ENCODE results near the gene LRRC18. TPM values are rescaled to one million over a fixed set of nuclear protein-coding genes. Genes with fewer than 3 reads are reported as not detected.

The LRRC18 gene
- total RNA-seq, result 3.3 TPM
- long read RNA-seq, partial matches to known transcripts, result 0 of 2 reads
- long read RNA-seq, other reads (novel, unspliced or antisense), result 2 of 2 reads

DNA sequence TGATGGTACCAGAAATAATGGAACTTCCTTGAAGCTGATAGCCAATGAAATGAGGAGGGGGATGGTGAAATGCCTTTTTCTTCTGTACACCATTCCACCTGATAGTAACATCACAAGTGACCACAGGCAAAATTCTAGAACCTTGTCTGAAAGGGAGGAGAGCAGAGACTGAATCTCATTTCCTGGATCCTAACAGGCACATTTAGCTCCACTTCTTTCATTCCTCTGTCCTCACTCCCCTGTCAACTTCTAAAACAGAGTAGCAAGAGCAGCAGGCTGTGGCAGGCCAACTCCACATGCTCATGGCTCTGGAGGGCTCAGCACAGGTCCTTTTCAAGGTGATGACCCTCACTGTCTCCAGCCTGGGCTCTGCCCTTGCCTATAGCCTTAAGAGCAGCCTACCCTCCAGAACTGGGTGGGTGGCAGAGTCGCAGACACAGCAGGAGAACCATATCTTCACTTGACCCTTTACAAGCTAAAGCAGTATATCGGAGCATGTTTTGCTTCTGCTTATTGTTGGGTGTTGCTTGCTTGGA is at the start of gene LRRC18:
LRRC18 (minus strand) TSS at position 51 of the 536 bp plus-strand sequence. CDS start 25,685 bp downstream, outside the sequence.
- Histone ChIP-seq H3K36me3 (no peaks in the 10 kb centered on the region), H3K27ac (no peak within 1 kb of the TSS), H3K27me3 (ENCODE audit: low read depth) (no peaks in the 10 kb centered on the region), H3K4me3 (no peak within 1 kb of the TSS), H3K4me1 (no peaks in the 10 kb centered on the region), H3K9me3 (no peaks in the 10 kb centered on the region)
- intact Hi-C loops (cut with DNase I), result no loop called here
- no peak for TF ChIP-seq CTCF (IDR thresholded peaks at IDR 0.05)
- no peak for ATAC-seq
- no peak for DNase-seq

DNA sequence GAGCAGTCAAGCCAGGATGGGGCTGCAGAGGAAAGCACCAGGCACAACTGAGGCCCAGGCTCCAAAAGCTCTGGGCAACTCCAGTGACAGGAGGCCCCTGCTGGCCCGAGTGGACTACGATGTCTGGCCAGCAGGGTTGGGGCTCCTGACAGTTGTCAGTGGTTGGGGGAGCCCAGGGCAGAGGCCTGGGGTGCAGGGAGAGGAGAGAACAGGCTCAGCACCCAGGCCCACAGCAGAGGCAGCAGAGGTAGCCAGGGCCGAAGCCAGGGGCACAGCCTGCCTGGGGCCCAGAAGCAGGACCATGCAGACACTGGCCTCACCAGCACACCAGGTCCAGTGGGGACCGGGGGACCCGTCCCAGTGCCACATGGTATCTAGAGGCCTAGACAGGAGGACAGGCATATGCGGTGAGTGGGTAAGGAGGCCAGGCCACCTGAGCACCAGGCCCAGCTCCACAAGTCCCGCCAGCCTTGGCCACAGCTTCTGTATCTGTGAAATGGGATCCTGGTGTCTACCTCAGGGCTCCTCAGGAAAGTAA is 46.0 kb upstream of the LRRC18 start:
- peaks cover 11% of the 10 kb centered on the region for H3K4me1 ChIP-seq
- no peak for DNase-seq
- H3K36me3 ChIP-seq, result no peaks in the 10 kb centered on the region
- TF ChIP-seq CTCF (IDR thresholded peaks at IDR 0.05), result no peak
- H3K4me3 ChIP-seq, result no peak overlapping the region
- intact Hi-C loops (cut with DNase I), result no loop called here
- H3K9me3 ChIP-seq, result no peaks in the 10 kb centered on the region
- H3K27ac ChIP-seq, result no peak overlapping the region
- ATAC-seq, result no peak
- no peaks in the 10 kb centered on the region for H3K27me3 ChIP-seq (ENCODE audit: low read depth)

DNA sequence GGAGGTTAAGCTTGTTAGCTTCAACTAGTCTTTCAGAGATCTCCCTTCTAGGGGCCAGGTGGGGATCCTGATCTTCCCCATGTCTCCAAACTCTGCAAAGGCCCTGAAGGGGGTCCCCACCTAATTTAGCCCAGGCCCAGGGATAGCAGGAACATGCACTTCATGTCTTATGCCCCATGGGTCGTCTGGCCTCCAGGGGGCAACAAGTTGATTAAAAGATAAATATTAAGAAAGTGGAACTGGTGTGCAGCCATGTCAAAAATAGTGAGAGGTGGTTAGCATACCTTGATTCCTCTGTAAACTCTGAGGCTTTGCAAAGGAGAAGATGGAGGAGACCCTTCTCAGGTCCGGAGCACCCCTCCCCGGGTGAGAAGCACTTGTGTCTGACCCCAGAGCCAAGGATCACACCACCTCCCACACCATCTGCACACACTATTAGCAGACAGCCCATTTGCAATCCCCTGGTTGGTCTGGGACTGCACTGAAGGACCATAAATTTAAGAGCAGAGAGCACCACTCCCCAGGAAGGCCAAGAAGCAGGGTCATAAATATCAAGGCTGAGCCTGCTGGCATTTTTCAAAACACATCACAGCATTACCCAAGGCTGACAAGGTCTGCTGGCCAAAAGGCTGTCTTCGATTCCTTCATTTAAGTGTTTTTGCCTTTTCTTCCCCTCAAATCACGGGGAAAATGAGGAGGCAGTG is 44.2 kb upstream of the LRRC18 start:
- peaks cover 11% of the 10 kb centered on the region for H3K4me1 ChIP-seq
- H3K27ac ChIP-seq, result no peak overlapping the region
- DNase-seq (no peak), ATAC-seq (no peak)
- intact Hi-C loops (cut with DNase I), result no loop called here
- H3K4me3 ChIP-seq, result no peak overlapping the region
- TF ChIP-seq CTCF (IDR thresholded peaks at IDR 0.05), result no peak
- no peaks in the 10 kb centered on the region for H3K9me3 ChIP-seq
- no peaks in the 10 kb centered on the region for H3K27me3 ChIP-seq (ENCODE audit: low read depth)
- no peaks in the 10 kb centered on the region for H3K36me3 ChIP-seq

GRCh38 chr10:48982584-48982983 is 42.9 kb upstream of the LRRC18 start:
- Histone ChIP-seq H3K4me3 (no peak overlapping the region), H3K27ac (no peak overlapping the region), H3K4me1 (peaks cover 11% of the 10 kb centered on the region), H3K9me3 (no peaks in the 10 kb centered on the region), H3K36me3 (no peaks in the 10 kb centered on the region), H3K27me3 (ENCODE audit: low read depth) (no peaks in the 10 kb centered on the region)
- TF ChIP-seq CTCF (IDR thresholded peaks at IDR 0.05), result no peak
- intact Hi-C loops (cut with DNase I), result no loop called here
- DNase-seq, result no peak
- ATAC-seq, result no peak

DNA sequence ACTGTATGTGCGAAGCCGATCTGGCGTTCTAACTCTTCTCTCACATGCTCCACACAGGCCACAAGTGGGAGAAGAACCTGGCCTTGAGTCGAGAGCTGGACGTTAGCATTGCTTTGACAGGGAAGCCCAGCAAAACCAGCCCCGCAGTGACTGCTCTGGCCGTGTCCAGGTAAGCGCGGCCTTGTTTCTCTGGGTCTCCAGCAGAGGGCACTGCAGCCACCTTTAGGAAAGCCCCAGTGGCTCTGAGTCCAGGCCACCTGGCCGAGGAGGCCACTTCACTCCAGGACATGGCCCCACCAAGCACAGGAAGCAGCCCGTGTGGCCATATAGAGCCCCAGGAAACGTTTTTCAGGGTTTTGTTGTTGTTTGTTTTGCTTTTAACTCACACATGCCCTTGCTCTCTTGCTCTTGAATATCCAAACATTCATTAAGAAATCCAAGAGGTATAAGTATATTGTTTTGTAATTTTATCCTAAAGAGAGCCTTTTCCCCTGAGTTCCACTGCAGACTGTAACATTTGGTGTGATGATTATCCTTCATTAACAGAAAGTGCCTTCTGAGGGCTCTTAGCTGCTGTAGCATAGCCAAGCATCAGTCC is 41.8 kb upstream of the LRRC18 start:
- no peaks in the 10 kb centered on the region for H3K36me3 ChIP-seq
- H3K27me3 ChIP-seq (ENCODE audit: low read depth), result no peaks in the 10 kb centered on the region
- ATAC-seq (peak; percentile 83 to 87), DNase-seq (peak; percentile 76)
- H3K4me3 ChIP-seq, result no peak overlapping the region
- TF ChIP-seq CTCF (IDR thresholded peaks at IDR 0.05), result peak; percentile 78
- intact Hi-C loops (cut with DNase I), result no loop called here
- H3K27ac ChIP-seq, result no peak overlapping the region
- peaks cover 11% of the 10 kb centered on the region for H3K4me1 ChIP-seq
- H3K9me3 ChIP-seq, result no peaks in the 10 kb centered on the region

Data from lower lobe of right lung (tissue), 2 donors.